RWPE2 (cell line): ENCODE results near the gene SAP30BP.
A peak's percentile ranks its signal among the peaks of the same experiment; 100 is the strongest.

ENCODE experiments used
- ATAC-seq: fragments of 200-7000 bp; cut with Tn5 transposase; 3 replicates; pipeline ENCODE4 v1.9.1; 2021; ENCODE audit warnings: low read depth
- DNase-seq: peaks from one replicate; pipeline ENCODE4 v3.0.0-alpha.2; 2020; ENCODE audit warnings: low spot score
- H3K27ac ChIP-seq: fragments of 450-650 bp; 2 replicates; pipeline ENCODE4 v1.5.1; 2017; ENCODE audit warnings: mild to moderate bottlenecking; ENCODE audit not compliant: poor library complexity, severe bottlenecking
- H3K27me3 ChIP-seq: fragments of 250-450 bp; sonication (Bioruptor Pico); 2 replicates; pipeline ENCODE4 v1.5.1; 2021; ENCODE audit warnings: mild to moderate bottlenecking, moderate library complexity; ENCODE audit not compliant: insufficient read depth, poor library complexity, severe bottlenecking
- H3K36me3 ChIP-seq: fragments of 250-450 bp; sonication (Bioruptor Pico); 2 replicates; pipeline ENCODE4 v1.5.1; 2020; ENCODE audit warnings: low read depth, mild to moderate bottlenecking, moderate library complexity
- H3K4me1 ChIP-seq: fragments of 250-450 bp; sonication (Bioruptor Pico); 2 replicates; pipeline ENCODE4 v1.5.1; 2021; ENCODE audit warnings: mild to moderate bottlenecking, moderate library complexity; ENCODE audit not compliant: insufficient read depth, poor library complexity, severe bottlenecking
- H3K4me3 ChIP-seq: fragments of 250-450 bp; sonication (Bioruptor Pico); 2 replicates; pipeline ENCODE4 v1.5.1; 2021; ENCODE audit warnings: mild to moderate bottlenecking, moderate library complexity; ENCODE audit not compliant: severe bottlenecking
- H3K9me3 ChIP-seq: fragments of 250-450 bp; sonication (Bioruptor Pico); 2 replicates; pipeline ENCODE4 v1.5.1; 2021; ENCODE audit warnings: mild to moderate bottlenecking, moderate library complexity; ENCODE audit not compliant: severe bottlenecking
- CTCF ChIP-seq: fragments of 450-650 bp; IDR thresholded peaks from one replicate; pipeline ENCODE4 v1.5.1; 2017; ENCODE audit warnings: mild to moderate bottlenecking, moderate library complexity; ENCODE audit not compliant: poor library complexity, severe bottlenecking

The SAP30BP gene

GRCh38 chr17:75755205-75755901, 88.2 kb downstream of the SAP30BP start:
- Histone ChIP-seq H3K27me3 (no peaks in the 10 kb centered on the region), H3K4me1 (no peaks in the 10 kb centered on the region), H3K4me3 (no peak overlapping the region), H3K9me3 (no peaks in the 10 kb centered on the region), H3K36me3 (peaks cover 86% of the 10 kb centered on the region), H3K27ac (peak overlapping the region; percentile 13)
- ATAC-seq (peak; percentile 2; the same call in 2 of the 3 replicates), DNase-seq (peak; percentile 78)
- TF ChIP-seq CTCF, result no peak

DNA sequence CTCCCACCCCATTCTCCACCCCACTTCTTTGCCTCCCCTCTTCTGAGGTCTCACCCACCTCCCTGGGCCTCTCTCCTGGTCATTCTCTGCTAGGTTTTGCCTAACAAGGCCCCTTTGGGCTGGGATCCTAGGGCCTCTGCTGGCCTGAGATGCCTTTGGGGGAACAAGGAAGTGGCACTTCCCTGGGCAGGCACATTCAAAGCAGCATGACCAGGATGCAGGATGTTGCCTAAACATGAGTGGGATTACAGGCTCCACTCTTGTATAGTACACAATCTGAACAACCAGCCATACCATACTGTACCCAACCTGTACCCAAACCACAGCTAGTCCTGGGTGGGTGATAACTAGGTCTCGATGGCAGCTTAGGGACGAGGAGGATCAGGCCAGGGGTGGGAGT, 88.9 kb downstream of the SAP30BP start:
- Histone ChIP-seq H3K4me1 (no peaks in the 10 kb centered on the region), H3K36me3 (peaks cover 80% of the 10 kb centered on the region), H3K4me3 (no peak overlapping the region)

DNA sequence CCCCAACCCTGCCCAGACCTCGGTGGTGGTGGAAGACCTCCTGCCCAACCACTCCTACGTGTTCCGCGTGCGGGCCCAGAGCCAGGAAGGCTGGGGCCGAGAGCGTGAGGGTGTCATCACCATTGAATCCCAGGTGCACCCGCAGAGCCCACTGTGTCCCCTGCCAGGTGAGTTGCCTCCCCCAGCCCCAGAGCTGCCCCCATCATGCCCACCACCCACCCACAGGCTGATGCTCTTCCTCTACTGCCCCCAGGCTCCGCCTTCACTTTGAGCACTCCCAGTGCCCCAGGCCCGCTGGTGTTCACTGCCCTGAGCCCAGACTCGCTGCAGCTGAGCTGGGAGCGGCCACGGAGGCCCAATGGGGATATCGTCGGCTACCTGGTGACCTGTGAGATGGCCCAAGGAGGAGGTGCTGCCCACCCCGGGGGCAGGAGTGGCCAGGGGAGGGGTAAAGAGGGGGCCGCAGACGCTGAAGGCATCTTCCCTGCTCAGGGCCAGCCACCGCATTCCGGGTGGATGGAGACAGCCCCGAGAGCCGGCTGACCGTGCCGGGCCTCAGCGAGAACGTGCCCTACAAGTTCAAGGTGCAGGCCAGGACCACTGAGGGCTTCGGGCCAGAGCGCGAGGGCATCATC, 89.4 kb downstream of the SAP30BP start:
- no peak overlapping the region for H3K4me3 ChIP-seq
- H3K36me3 ChIP-seq, result peaks cover 74% of the 10 kb centered on the region
- ATAC-seq (no peak), DNase-seq (peak; percentile 74)
- no peak for TF ChIP-seq CTCF
- no peaks in the 10 kb centered on the region for H3K4me1 ChIP-seq
- no peaks in the 10 kb centered on the region for H3K9me3 ChIP-seq
- H3K27me3 ChIP-seq, result no peaks in the 10 kb centered on the region
- H3K27ac ChIP-seq, result peak overlapping the region; percentile 0

More for the DNA sequence above, 88.9 kb downstream of the SAP30BP start:
- no peaks in the 10 kb centered on the region for H3K27me3 ChIP-seq
- H3K9me3 ChIP-seq, result no peaks in the 10 kb centered on the region
- no peak for ATAC-seq
- H3K27ac ChIP-seq, result peak overlapping the region; percentile 13
- TF ChIP-seq CTCF, result no peak
- DNase-seq, result no peak

- no peak overlapping the region for H3K4me3 ChIP-seq
- DNase-seq (peak; percentile 74), ATAC-seq (no peak)
- H3K27ac ChIP-seq, result peak overlapping the region; percentile 0
- H3K27me3 ChIP-seq, result no peaks in the 10 kb centered on the region
- no peak for TF ChIP-seq CTCF
- no peaks in the 10 kb centered on the region for H3K4me1 ChIP-seq
- no peaks in the 10 kb centered on the region for H3K9me3 ChIP-seq
- H3K36me3 ChIP-seq, result peaks cover 68% of the 10 kb centered on the region
Observed at GRCh38 chr17:75757086-75757681, 90.0 kb downstream of the SAP30BP start.
